ENCODE data around the gene DNM3. TPM values are rescaled to one million over a fixed set of nuclear protein-coding genes. Genes with fewer than 3 reads are reported as not detected.
"Not testable (repeated sequence)": the region's sequence is repeated elsewhere in the genome, so short reads cannot be mapped to it uniquely, and the experiment has no call there.

Gene DNM3
- total and polyA plus RNA-seq, 2 of the 8 experiments (the other 6 are each of a cell fraction or from before 2014, with no cell fraction given), result 2.0 to 8.5 TPM

- H3K23me2 ChIP-seq (ENCODE audit: low read depth, low read length); H2AFZ ChIP-seq (ENCODE audit: low read length); H3K18ac ChIP-seq (ENCODE audit: extremely low read depth, low read length); H2AK5ac ChIP-seq (ENCODE audit: low read depth, low read length); H3K36me3 ChIP-seq (ENCODE audit: control insufficient read depth in 2 of 4, insufficient read depth in 4 of 4, low read length in 3 of 4); H3K4ac ChIP-seq (replicated peaks; ENCODE audit: insufficient read length, low read depth, low read length); H3K27me3 ChIP-seq (replicated peaks in 1 of 4; ENCODE audit: control insufficient read depth in 3 of 4, extremely low read depth in 1 of 4, insufficient read depth in 3 of 4, low read length in 3 of 4); H2BK5ac ChIP-seq (ENCODE audit: low read depth, low read length); H2BK20ac ChIP-seq (ENCODE audit: low read length); H3K9me3 ChIP-seq (ENCODE audit: insufficient read depth in 2 of 2, low read depth in 1 of 2, low read length in 1 of 2); H4K5ac ChIP-seq (ENCODE audit: insufficient read length, low read depth, low read length); H3K79me1 ChIP-seq (ENCODE audit: low read depth, low read length); H4K20me1 ChIP-seq (replicated peaks in 1 of 2; ENCODE audit: control insufficient read depth in 1 of 2, insufficient read depth in 2 of 2, low read length in 2 of 2); H4K8ac ChIP-seq (ENCODE audit: extremely low read depth, insufficient read depth, low read length); H3K14ac ChIP-seq (ENCODE audit: insufficient read length); DNase-seq (ENCODE audit: low read depth in 1 of 2, low spot score in 2 of 2); H3K23ac ChIP-seq (ENCODE audit: insufficient read length); H2BK15ac ChIP-seq (ENCODE audit: low read length); H3K27ac ChIP-seq (ENCODE audit: low read depth, low read length); H3K4me1 ChIP-seq (replicated peaks in 1 of 4; ENCODE audit: control insufficient read depth in 3 of 4, insufficient read depth in 4 of 4, low read length in 3 of 4); H4K91ac ChIP-seq (replicated peaks; ENCODE audit: insufficient read length, low read length); H3K4me3 ChIP-seq (ENCODE audit: extremely low read depth in 1 of 4, insufficient read depth in 2 of 4, low read depth in 3 of 4, low read length in 4 of 4); H3K56ac ChIP-seq (replicated peaks; ENCODE audit: insufficient read length, low read depth, low read length); H2BK120ac ChIP-seq (replicated peaks; ENCODE audit: low read depth, low read length); H3K4me2 ChIP-seq (ENCODE audit: insufficient read depth in 1 of 2, low read depth in 2 of 2, low read length in 2 of 2); H2BK12ac ChIP-seq (ENCODE audit: low read depth, low read length); H3K9ac ChIP-seq (replicated peaks in 1 of 4; ENCODE audit: extremely low read depth in 1 of 4, low read depth in 3 of 4, low read length in 3 of 4); H3K79me2 ChIP-seq (ENCODE audit: control insufficient read depth in 1 of 2, insufficient read depth in 2 of 2, low read length in 2 of 2); POLR2A ChIA-PET (ENCODE audit: partially characterized antibody); FAIRE-seq: not testable (repeated sequence)
- CTCF ChIA-PET (ENCODE audit: partially characterized antibody), result interaction anchor here (1.0 kb wide), 1 partner anchor 104 kb away, joined by 4 read pairs; no protein-coding TSS in a partner anchor
- 83% methylated on average over 1 of the region's 3 CpGs; no CpG with 5 or more reads in 1 of the 2 experiments for WGBS, 2 experiments (ENCODE audit: extremely low coverage in 1 of 2, insufficient coverage in 1 of 2, insufficient read length in 1 of 2, insufficient replicate concordance in 2 of 2, low coverage in 1 of 2, low lambda C conversion rate in 2 of 2, missing lambda C conversion rate in 1 of 2)
These were observed 530.3 kb downstream of the DNM3 start for GRCh38 chr1:172371646-172372045.

All from H1 (cell line).